GM18873 (cell line): ENCODE results near the gene DOCK4.

Source experiments
- ATAC-seq: cut with Tn5 transposase; IDR thresholded peaks from one replicate; pipeline ENCODE4 v1.9.1; 2021; ENCODE audit warnings: mild to moderate bottlenecking, moderate library complexity, moderate number of reproducible peaks; ENCODE audit not compliant: unreplicated experiment, low FRiP score

DOCK4 gene

GRCh38 chr7:111802194-111802772, 403.9 kb downstream of the DOCK4 start:
- ATAC-seq, result no peak

- ATAC-seq, result no peak
Observed at GRCh38 chr7:111801277-111801676, 404.9 kb downstream of the DOCK4 start.

GRCh38 chr7:111796671-111797070, 409.5 kb downstream of the DOCK4 start:
- ATAC-seq, result no peak

- no peak for ATAC-seq
Observed at GRCh38 chr7:111789870-111790269, 416.3 kb downstream of the DOCK4 start.

GRCh38 chr7:111789048-111789320, 417.2 kb downstream of the DOCK4 start:
- ATAC-seq, result no peak

- ATAC-seq, result no peak
Observed at GRCh38 chr7:111788286-111789047, 417.7 kb downstream of the DOCK4 start.

- ATAC-seq, result no peak
Observed at GRCh38 chr7:111787741-111788140, 418.5 kb downstream of the DOCK4 start.

- no peak for ATAC-seq
Observed at GRCh38 chr7:111787099-111787498, 419.1 kb downstream of the DOCK4 start.

GRCh38 chr7:111785076-111785475, 421.1 kb downstream of the DOCK4 start:
- ATAC-seq, result no peak

GRCh38 chr7:111784296-111784695, 421.9 kb downstream of the DOCK4 start:
- ATAC-seq, result no peak

GRCh38 chr7:111783854-111784253, 422.3 kb downstream of the DOCK4 start:
- ATAC-seq, result no peak

- no peak for ATAC-seq
Observed at GRCh38 chr7:111780527-111780926, 425.7 kb downstream of the DOCK4 start.

GRCh38 chr7:111775206-111775605, 431.0 kb downstream of the DOCK4 start:
- no peak for ATAC-seq

GRCh38 chr7:111772716-111773115, 433.5 kb downstream of the DOCK4 start:
- ATAC-seq, result no peak

- no peak for ATAC-seq
Observed at GRCh38 chr7:111771638-111772037, 434.6 kb downstream of the DOCK4 start.

GRCh38 chr7:111770116-111770515, 436.1 kb downstream of the DOCK4 start:
- ATAC-seq, result no peak

GRCh38 chr7:111765751-111766643, 440.2 kb downstream of the DOCK4 start:
- ATAC-seq, result no peak

- no peak for ATAC-seq
Observed at GRCh38 chr7:111763221-111763801, 442.9 kb downstream of the DOCK4 start.

- ATAC-seq, result no peak
Observed at GRCh38 chr7:111762799-111763198, 443.4 kb downstream of the DOCK4 start.

GRCh38 chr7:111762211-111762610, 444.0 kb downstream of the DOCK4 start:
- no peak for ATAC-seq

GRCh38 chr7:111760043-111760442, 446.2 kb downstream of the DOCK4 start:
- ATAC-seq, result no peak
